T-helper 17 cell (primary cell): Measurements from ENCODE around the gene CDK17. TPM values are rescaled to one million over a fixed set of nuclear protein-coding genes. Genes with fewer than 3 reads are reported as not detected.
"Not testable (repeated sequence)": the region's sequence is repeated elsewhere in the genome, so short reads cannot be mapped to it uniquely, and the experiment has no call there.

ENCODE experiments used
- ATAC-seq: fragments of 150-1000 bp; cut with Tn5 transposase; 2 replicates; pipeline ENCODE4 v1.10.0; 2021; ENCODE audit warnings: mild to moderate bottlenecking, moderate library complexity
- DNase-seq, 3 donors: peaks; one replicate each; pipeline versions ENCODE4 v3.0.0 to v3.0.0-alpha.2; 2020 to 2021
- H3K9me3 ChIP-seq: one replicate; pipeline ENCODE4 v1.7.0; 2013; ENCODE audit warnings: low read length, mild to moderate bottlenecking; ENCODE audit not compliant: control insufficient read depth, poor library complexity, severe bottlenecking
- H3K27ac Mint-ChIP-seq: one replicate; pipeline ENCODE4 v1.8.0; 2022; ENCODE audit warnings: mild to moderate bottlenecking, moderate library complexity, mixed read lengths
- H3K27me3 Mint-ChIP-seq: one replicate; pipeline ENCODE4 v1.8.0; 2022; ENCODE audit warnings: mixed read lengths
- H3K36me3 Mint-ChIP-seq: one replicate; pipeline ENCODE4 v1.8.0; 2022; ENCODE audit warnings: low read depth, mixed read lengths
- H3K4me1 Mint-ChIP-seq: one replicate; pipeline ENCODE4 v1.8.0; 2022; ENCODE audit warnings: mild to moderate bottlenecking, mixed read lengths
- H3K4me3 Mint-ChIP-seq: one replicate; pipeline ENCODE4 v1.8.0; 2022; ENCODE audit warnings: mild to moderate bottlenecking, moderate library complexity, mixed read lengths
- total RNA-seq, 4 donors: library from RNA in 2 of 4; stranded (reverse) in 2 of 4; gene quantifications; one replicate each; pipeline ENCODE4 v1.2.3 and lab custom pipeline; 2022 to 2026

CDK17 gene
- total RNA-seq, 2 donors from 2014 or later, result 123 to 131 TPM

GRCh38 chr12:96329018-96329417, 71.2 kb downstream of the CDK17 start:
- no peak for ATAC-seq
- Mint-ChIP-seq H3K4me3 (no peak overlapping the region), H3K4me1 (peaks cover 48% of the 10 kb centered on the region), H3K27me3 (no peaks in the 10 kb centered on the region), H3K36me3 (peaks cover 4% of the 10 kb centered on the region), H3K27ac (no peak overlapping the region)
- DNase-seq, result no peak
- no peaks in the 10 kb centered on the region for H3K9me3 ChIP-seq

GRCh38 chr12:96327889-96328288, 72.3 kb downstream of the CDK17 start:
- peaks cover 9% of the 10 kb centered on the region for H3K36me3 Mint-ChIP-seq
- H3K4me3 Mint-ChIP-seq, result no peak overlapping the region
- H3K4me1 Mint-ChIP-seq, result peaks cover 45% of the 10 kb centered on the region
- peak overlapping the region; percentile 14 for H3K27ac Mint-ChIP-seq
- H3K27me3 Mint-ChIP-seq, result no peaks in the 10 kb centered on the region
- H3K9me3 ChIP-seq, result no peaks in the 10 kb centered on the region
- ATAC-seq (peak; percentile 50), DNase-seq (no peak)

GRCh38 chr12:96327346-96327745, 72.9 kb downstream of the CDK17 start:
- Mint-ChIP-seq H3K4me3 (peak overlapping the region; percentile 12), H3K27me3 (no peaks in the 10 kb centered on the region), H3K27ac (peak overlapping the region; percentile 14), H3K4me1 (peaks cover 45% of the 10 kb centered on the region), H3K36me3 (peaks cover 9% of the 10 kb centered on the region)
- ATAC-seq (peak; percentile 41), DNase-seq (no peak)
- H3K9me3 ChIP-seq, result no peaks in the 10 kb centered on the region

GRCh38 chr12:96326628-96327227, 73.5 kb downstream of the CDK17 start:
- peak overlapping the region; percentile 72 for H3K4me3 Mint-ChIP-seq
- ATAC-seq, result no peak
- no peaks in the 10 kb centered on the region for H3K9me3 ChIP-seq

GRCh38 chr12:96323906-96324305, 76.3 kb downstream of the CDK17 start:
- H3K27me3 Mint-ChIP-seq, result no peaks in the 10 kb centered on the region
- H3K4me1 Mint-ChIP-seq, result peaks cover 26% of the 10 kb centered on the region
- H3K27ac Mint-ChIP-seq, result peak overlapping the region; percentile 19
- peaks cover 7% of the 10 kb centered on the region for H3K36me3 Mint-ChIP-seq
- ATAC-seq, result no peak
- H3K9me3 ChIP-seq, result no peaks in the 10 kb centered on the region
- DNase-seq, result no peak
- no peak overlapping the region for H3K4me3 Mint-ChIP-seq

More at GRCh38 chr12:96326628-96327227, 73.5 kb downstream of the CDK17 start:
- Mint-ChIP-seq H3K27me3 (no peaks in the 10 kb centered on the region), H3K27ac (peak overlapping the region; percentile 0), H3K36me3 (peaks cover 9% of the 10 kb centered on the region), H3K4me1 (peaks cover 43% of the 10 kb centered on the region)
- DNase-seq, result no peak

- Mint-ChIP-seq H3K27ac (peak overlapping the region; percentile 49), H3K4me3 (no peak overlapping the region), H3K4me1 (peaks cover 16% of the 10 kb centered on the region), H3K36me3 (peaks cover 7% of the 10 kb centered on the region), H3K27me3 (no peaks in the 10 kb centered on the region)
- DNase-seq, result no peak
- no peak for ATAC-seq
- H3K9me3 ChIP-seq, result no peaks in the 10 kb centered on the region
These were observed 77.5 kb downstream of the CDK17 start for GRCh38 chr12:96322720-96323119.

GRCh38 chr12:96321941-96322340, 78.3 kb downstream of the CDK17 start:
- Mint-ChIP-seq H3K27ac (no peak overlapping the region), H3K36me3 (peaks cover 7% of the 10 kb centered on the region), H3K4me3 (no peak overlapping the region), H3K4me1 (peaks cover 14% of the 10 kb centered on the region), H3K27me3 (no peaks in the 10 kb centered on the region)
- H3K9me3 ChIP-seq, result no peaks in the 10 kb centered on the region
- ATAC-seq, result no peak
- DNase-seq, result no peak

- not testable (repeated sequence) for DNase-seq, H3K36me3 Mint-ChIP-seq, H3K4me3 Mint-ChIP-seq, H3K27ac Mint-ChIP-seq, H3K9me3 ChIP-seq, H3K4me1 Mint-ChIP-seq, ATAC-seq, H3K27me3 Mint-ChIP-seq
These were observed 82.4 kb downstream of the CDK17 start for GRCh38 chr12:96317801-96318200.

- Mint-ChIP-seq H3K4me3 (peak overlapping the region; percentile 91), H3K27ac (peak overlapping the region; percentile 91)
- peak in 1 of 3 donors; percentile 13 for DNase-seq
- H3K9me3 ChIP-seq, H3K36me3 Mint-ChIP-seq, H3K27me3 Mint-ChIP-seq, H3K4me1 Mint-ChIP-seq: not testable (repeated sequence)
- ATAC-seq, result peak; percentile 65
These were observed 84.3 kb downstream of the CDK17 start for GRCh38 chr12:96315741-96316481.

GRCh38 chr12:96314723-96315122, 85.5 kb downstream of the CDK17 start:
- Mint-ChIP-seq H3K27me3 (no peaks in the 10 kb centered on the region), H3K4me1 (peaks cover 5% of the 10 kb centered on the region), H3K27ac (no peak overlapping the region), H3K4me3 (no peak overlapping the region), H3K36me3 (peaks cover 4% of the 10 kb centered on the region)
- DNase-seq (no peak), ATAC-seq (peak; percentile 14)
- H3K9me3 ChIP-seq, result no peaks in the 10 kb centered on the region

- Mint-ChIP-seq H3K27me3 (no peaks in the 10 kb centered on the region), H3K27ac (no peak overlapping the region), H3K4me3 (no peak overlapping the region), H3K36me3 (peaks cover 6% of the 10 kb centered on the region), H3K4me1 (peaks cover 11% of the 10 kb centered on the region)
- DNase-seq (no peak), ATAC-seq (no peak)
- no peaks in the 10 kb centered on the region for H3K9me3 ChIP-seq
These were observed 86.6 kb downstream of the CDK17 start for GRCh38 chr12:96313606-96314005.

- H3K4me3 Mint-ChIP-seq, result no peak overlapping the region
- no peak for ATAC-seq
- peaks cover 6% of the 10 kb centered on the region for H3K36me3 Mint-ChIP-seq
- DNase-seq, result no peak
- no peaks in the 10 kb centered on the region for H3K9me3 ChIP-seq
- H3K4me1 Mint-ChIP-seq, result peaks cover 15% of the 10 kb centered on the region
- no peak overlapping the region for H3K27ac Mint-ChIP-seq
- no peaks in the 10 kb centered on the region for H3K27me3 Mint-ChIP-seq
These were observed 89.0 kb downstream of the CDK17 start for GRCh38 chr12:96311191-96311590.

GRCh38 chr12:96310067-96310466, 90.2 kb downstream of the CDK17 start:
- Mint-ChIP-seq H3K36me3 (peaks cover 6% of the 10 kb centered on the region), H3K27me3 (no peaks in the 10 kb centered on the region), H3K27ac (no peak overlapping the region), H3K4me3 (no peak overlapping the region), H3K4me1 (peaks cover 16% of the 10 kb centered on the region)
- DNase-seq, result no peak
- H3K9me3 ChIP-seq, result no peaks in the 10 kb centered on the region
- no peak for ATAC-seq

- DNase-seq, result no peak
- H3K4me3 Mint-ChIP-seq, result peak overlapping the region; percentile 25
- ATAC-seq, result no peak
- H3K4me1 Mint-ChIP-seq, result peaks cover 16% of the 10 kb centered on the region
- peaks cover 6% of the 10 kb centered on the region for H3K36me3 Mint-ChIP-seq
- H3K27ac Mint-ChIP-seq, result peak overlapping the region; percentile 24
- no peaks in the 10 kb centered on the region for H3K9me3 ChIP-seq
- no peaks in the 10 kb centered on the region for H3K27me3 Mint-ChIP-seq
These were observed 91.4 kb downstream of the CDK17 start for GRCh38 chr12:96308881-96309280.
